HTR-8/SVneo (cell line): ENCODE measurements around the gene LTF.
"Not testable (repeated sequence)": the region's sequence is repeated elsewhere in the genome, so short reads cannot be mapped to it uniquely, and the experiment has no call there.

ENCODE experiments used
- DNase-seq: peaks from one replicate; pipeline ENCODE4 v3.0.0; 2011; ENCODE audit warnings: low spot score, mixed read lengths; ENCODE audit not compliant: insufficient read length
- FAIRE-seq: peaks from 2 replicates; lab custom pipeline; 2011; peaks lifted over from hg19 to GRCh38; lab: Jason Lieb, UNC

Gene LTF

DNA sequence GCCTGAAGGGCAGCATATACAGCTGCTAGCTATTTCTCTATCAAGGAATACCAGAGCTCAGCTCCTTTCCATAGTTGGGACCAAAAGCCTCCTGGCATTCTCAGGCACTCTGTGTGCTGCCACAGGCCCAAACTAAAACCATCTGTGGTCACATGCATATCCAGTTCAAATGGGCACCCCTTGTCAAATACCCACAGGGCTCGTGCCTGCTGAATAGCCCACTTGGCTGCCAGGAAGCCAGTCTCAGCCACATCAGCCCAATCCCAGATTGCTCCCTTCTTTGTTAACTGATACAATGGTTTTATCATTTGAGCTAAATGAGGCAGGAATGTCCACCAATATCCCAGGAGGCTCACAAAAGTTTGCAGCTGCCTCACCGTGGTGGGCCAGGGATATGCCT is 43.8 kb downstream of the LTF start:
- FAIRE-seq = no peak
- no peak for DNase-seq

DNA sequence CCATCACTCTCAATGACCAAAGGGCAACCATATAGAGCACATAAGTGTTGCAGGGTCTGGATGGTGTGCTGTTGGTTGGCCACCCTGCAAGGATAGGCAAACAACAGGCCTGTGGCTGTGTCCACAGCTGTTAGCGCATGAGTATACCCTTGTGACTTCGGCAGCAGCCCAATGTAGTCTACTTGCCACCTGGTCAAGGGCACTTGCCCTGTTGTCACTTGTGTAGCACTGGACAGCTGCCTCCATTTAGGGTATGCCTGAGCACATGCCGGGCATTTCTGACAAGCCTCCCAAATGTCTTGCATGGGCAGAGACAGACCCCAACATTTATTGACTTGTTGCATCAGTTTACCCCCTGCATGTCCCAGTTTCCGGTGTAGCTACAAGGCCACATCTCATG is 44.9 kb downstream of the LTF start:
- FAIRE-seq (no peak), DNase-seq (no peak)

DNA sequence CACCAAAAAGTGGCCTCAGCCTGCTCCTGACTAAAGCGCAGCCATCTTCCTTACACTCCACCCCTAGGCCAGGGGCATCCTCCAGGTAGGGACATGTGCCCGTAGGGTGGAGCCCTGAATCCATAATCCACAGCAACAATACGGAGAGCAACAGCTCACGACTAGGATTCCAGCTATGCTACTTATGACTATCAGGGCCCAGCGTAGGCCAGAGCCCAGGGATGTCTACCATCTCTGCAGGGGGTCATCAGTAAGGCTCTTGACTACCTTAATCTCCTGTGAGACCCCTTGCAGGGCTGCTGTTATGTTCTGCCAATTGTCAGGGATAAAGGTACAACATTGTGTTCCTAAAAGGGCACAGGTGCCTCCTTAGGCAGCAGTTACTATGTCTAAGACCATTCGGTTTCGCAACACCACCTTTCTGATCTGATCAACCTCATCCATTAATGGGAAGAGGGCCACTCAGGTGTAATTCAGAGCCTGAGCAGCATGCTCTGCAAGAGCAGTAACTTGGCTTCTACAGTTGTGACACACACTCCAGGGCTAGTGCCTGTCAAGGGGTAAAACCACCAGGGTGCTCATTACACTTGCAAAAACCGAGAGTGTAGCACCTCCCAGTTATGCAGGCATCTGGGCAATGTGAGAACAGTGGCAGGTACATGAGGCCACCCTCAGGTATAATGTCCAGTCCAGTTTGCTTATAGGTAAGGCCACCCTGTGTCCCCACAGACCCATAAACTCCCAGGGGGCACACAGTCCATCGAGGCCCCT is 46.7 kb downstream of the LTF start:
- DNase-seq (no peak), FAIRE-seq (no peak)

DNA sequence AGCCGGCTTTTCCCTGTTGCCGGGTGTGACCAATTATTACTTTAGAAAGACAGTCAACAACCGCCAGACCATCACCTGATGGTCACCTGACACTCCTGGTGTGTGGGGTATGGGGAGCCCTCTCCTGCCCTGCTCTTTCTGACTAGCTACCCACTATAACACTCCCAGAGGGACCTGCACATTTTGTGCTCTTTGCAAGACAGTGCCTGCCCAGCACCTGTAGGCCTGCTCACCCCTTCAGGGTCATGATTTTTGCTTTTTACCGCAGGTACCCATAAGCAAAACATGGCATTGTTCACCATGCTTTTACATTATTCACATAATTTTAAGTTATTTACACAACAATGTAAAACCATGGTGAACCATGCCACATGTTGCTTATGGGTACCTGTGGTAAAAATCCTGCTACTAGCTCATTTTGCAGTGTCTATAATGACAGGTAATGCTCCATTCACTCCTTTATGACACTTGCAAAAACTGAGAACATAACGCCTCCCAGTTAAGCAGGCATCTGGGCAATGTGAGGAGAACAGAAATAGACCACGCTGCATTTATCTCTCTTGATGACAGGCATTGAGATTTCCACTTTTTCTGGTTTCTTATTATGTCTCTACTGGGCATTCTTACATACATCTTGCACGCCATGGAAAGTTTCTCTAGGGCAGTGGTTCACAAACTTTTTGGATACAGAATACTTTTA is 47.7 kb downstream of the LTF start:
- no peak for DNase-seq
- FAIRE-seq = no peak

DNA sequence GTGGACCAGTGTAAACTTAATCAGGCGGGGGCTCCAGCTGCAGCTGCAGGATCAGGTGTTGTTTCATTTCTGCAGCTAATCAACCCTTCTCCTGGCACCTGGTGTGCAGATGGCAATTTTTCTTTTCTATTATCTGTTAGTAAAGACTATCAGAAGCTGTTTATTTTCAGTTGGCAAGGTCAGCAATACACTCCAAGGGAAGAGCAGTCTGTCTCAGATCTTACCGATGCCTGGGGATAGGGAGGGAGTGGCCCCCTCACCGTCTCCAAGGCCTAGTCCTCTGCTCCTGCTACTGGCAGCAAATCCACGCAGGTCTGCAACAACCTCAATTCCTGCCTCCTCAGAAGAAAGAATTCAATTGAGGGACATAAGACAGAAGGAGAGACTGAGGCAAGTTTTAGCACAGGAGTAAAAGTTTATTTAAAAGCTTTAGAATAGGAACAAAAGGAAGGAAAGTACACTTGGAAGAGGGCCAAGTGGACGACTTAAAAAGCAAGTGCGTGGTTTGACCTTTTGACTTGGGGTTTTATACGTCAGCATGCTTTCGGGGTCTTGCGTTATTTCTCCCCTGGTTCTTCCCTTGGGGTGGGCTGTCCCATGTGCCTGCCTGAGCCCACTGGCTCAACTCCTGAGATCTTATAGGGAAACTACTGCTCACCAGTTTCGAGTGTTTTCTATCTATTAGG is 48.4 kb downstream of the LTF start:
- no peak for FAIRE-seq
- DNase-seq = no peak

DNA sequence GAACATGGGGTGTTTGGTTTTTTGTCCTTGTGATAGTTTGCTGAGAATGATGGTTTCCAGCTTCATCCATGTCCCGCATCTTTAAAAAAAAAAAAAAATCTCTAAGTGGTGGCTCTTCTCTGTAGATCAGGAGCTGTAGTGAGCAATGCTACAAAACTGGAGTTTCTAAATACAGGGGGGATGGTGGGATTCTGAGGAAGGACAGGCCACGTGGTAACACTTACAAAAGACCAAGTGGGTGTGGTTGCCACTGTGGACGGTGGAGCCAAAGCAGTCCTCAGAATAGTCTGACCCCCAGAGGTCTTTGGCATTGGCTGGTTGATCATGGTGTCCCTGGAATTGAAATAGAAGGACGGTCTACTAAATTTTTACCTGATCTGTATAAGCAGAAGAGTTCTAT is 50.0 kb downstream of the LTF start:
- FAIRE-seq = no peak
- no peak for DNase-seq

DNA sequence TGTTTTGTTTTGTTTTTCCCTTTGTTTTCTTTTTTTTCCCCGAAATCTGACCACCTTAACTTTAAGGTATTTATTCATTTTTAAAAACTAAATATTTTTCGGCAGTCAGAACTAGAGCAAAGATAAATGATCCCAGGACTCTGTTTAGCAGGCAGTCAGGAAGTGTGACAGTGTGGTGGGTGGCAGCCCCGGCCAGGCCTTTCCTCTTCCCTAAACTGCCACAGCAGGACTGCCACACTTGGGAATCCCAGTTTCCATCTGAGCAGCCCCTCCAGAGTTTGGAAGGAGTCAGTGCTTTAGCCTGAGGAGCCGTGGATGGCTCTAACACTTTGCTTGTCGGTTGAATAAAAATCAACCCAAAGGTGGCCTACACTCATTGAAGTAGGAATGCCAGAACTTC is 50.8 kb downstream of the LTF start:
- DNase-seq = no peak
- no peak for FAIRE-seq

DNA sequence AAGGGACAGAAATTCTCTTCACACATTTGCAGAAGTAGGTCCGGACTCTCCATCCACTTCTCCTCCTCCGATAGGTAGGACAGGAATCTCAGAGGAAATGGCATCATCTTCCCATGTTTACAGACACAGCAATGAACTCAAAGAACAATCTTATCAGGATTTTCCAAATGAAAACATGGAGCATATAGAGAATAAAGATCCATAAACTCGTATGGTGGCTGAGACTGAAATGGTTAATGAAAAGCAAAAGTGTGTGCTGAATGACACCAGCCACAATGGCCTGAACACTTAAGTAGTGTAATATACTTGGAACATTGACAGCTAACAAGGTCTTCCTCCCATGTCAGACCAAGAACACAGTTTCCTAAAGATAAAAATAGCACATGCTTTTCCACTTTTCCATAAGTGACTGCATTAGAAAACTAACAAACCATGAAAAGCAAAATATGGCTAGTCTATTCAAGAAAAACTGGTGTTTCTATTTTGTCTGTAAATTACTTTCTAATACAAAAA is 51.9 kb downstream of the LTF start:
- DNase-seq (no peak), FAIRE-seq (no peak)

DNA sequence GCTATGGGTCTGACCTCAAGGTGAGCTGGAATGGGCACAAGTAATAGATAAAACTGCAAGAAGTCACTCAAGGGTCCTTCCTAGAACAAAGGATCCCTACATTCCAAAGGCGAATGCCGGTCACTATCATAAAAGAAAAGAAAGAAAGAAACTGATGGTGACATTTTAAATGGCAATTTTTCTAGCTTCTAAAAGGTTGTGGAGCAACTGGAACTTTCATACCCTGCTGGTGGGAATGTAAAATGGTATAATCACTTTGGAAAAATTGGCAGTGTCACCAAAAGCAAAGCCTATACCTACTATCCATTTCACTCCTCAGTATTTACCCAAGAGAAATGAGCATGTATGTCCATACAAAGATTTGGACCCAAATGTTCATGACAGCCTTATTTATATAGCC is 53.4 kb downstream of the LTF start:
- FAIRE-seq (no peak), DNase-seq (no peak)

DNA sequence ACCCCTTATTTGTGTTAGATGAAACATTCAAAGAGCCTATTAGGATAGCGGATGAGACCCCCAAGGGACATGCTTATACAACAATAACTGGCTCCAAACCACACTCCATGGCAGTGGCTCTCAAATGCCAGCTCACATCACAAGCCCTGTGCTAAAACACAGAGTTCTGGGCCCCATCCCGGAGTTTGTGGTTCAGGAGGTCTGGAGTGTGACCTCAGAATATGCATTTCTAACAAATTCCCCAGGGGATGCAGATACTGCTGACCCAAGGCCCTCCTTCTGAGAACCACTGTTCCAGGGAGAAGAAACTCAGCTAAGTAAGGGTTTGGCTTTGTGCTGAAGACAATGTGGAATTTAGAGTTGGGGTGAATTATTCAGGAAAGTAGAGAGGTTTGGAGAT is 54.0 kb downstream of the LTF start:
- no peak for DNase-seq

DNA sequence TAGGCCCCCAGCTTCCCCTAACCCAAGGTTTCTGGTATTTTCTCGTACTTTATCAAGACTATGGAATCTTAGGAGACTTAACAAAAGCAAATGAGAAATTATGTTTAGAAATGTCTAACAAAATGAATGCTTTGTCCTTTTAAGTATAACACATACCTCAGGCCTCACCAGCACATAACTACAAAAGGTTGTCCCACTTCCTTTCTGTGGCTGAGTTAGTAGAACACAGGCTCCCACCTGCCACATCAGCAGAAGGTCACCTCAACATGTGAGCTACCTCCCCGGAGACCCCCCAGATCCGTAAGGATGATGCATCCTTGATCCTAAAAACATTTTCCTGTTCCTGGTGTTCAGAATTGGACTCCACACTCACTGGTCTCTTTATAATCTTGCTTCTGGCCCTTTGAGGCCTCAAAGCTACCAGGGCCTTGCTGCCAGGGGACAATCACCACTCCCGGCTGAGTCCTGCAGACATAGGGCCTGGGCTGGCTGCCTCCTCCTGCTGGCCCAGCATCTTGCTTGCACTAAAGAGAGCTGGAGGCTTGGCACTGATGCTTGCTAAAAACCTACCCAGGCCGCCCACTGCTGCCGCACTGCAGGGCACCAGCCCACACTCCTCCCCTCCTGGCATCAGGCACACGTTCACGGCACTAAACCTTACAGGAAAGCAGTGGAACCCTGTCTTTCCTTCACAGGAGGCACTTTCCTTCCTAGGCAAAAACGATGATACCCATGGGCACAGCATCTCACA is 54.8 kb downstream of the LTF start:
- FAIRE-seq (no peak), DNase-seq (no peak)

More for the DNA sequence above, 54.0 kb downstream of the LTF start:
- FAIRE-seq = no peak

DNA sequence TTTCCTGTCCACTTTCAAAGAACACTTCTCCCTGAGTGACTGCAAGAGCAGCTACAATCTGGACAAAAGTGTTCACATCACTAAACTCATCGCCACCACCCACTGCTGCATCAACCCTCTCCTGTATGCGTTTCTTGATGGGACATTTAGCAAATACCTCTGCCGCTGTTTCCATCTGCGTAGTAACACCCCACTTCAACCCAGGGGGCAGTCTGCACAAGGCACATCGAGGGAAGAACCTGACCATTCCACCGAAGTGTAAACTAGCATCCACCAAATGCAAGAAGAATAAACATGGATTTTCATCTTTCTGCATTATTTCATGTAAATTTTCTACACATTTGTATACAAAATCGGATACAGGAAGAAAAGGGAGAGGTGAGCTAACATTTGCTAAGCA is 55.9 kb downstream of the LTF start:
- no peak for DNase-seq
- FAIRE-seq = no peak

DNA sequence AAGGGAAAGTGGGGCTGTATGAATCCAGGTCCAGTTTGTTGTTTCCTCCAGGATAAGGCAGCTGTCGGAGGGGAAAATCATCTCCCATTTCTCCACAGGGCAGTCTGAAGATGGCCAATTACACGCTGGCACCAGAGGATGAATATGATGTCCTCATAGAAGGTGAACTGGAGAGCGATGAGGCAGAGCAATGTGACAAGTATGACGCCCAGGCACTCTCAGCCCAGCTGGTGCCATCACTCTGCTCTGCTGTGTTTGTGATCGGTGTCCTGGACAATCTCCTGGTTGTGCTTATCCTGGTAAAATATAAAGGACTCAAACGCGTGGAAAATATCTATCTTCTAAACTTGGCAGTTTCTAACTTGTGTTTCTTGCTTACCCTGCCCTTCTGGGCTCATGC is 56.7 kb downstream of the LTF start:
- FAIRE-seq (no peak), DNase-seq (no peak)

DNA sequence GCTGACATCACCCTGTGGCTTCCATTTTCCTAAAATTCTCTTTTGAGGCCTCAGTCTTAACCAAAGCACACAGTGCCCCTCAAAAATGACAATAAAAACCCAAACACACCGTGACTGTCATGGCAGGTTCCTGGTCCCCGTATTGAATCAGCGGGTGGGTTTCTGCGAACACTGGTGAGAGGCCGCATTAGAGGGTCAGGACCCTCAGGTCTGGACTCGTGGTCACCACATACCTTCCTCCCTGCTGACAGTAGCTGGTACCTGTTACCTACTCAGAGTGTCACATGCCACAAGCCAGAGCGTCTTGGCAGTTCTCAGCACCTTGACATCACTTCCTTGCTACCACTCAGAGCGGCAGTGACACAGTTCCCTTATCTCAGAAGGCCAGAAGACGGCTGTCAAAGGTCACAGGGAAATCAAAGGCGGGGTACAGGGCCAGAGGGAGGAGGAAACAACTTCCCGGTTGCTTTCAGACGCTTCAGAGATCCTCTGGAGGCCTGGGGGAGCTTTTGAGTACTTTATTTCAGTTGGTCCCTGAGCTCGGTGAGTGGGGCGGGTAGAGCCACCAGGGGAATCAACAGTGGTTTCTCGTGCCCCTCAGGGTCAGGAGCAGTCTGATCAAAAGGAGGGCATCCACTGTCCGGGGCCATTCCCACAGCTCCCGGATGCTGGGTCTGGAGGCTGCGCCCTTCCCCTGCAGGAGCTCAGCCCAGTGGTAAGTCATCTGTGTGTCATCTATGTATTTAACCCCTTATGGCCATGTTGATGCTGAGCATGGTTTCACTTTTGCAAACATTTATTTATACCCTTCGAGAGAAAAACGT is 57.7 kb downstream of the LTF start, which contains the start of the genes CCR5AS and CCRL2:
CCR5AS (minus strand) TSS at position 279 of the 824 bp plus-strand sequence.
CCRL2 (plus strand) TSS at position 472 of the 824 bp plus-strand sequence. CDS start 821 bp downstream, outside the sequence.
- DNase-seq (peak; percentile 43), FAIRE-seq (no peak)

DNA sequence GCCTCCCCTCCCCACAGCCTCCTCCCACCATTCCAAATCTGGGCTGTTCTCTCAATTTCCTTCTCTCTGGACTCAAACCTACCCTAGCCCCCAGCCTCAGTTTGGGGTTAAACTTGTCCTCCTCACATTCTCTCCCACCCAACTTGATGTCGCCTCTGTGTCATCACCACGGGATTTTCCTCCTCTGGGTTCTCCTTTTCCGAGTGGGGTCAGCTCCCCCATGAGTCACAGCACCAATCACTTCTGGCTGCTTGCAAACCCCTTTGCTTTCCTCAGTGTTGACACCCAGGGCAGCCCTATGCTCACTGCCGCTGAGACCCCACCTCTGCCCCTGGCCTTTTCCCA is 58.3 kb downstream of the LTF start:
- DNase-seq = no peak

DNA sequence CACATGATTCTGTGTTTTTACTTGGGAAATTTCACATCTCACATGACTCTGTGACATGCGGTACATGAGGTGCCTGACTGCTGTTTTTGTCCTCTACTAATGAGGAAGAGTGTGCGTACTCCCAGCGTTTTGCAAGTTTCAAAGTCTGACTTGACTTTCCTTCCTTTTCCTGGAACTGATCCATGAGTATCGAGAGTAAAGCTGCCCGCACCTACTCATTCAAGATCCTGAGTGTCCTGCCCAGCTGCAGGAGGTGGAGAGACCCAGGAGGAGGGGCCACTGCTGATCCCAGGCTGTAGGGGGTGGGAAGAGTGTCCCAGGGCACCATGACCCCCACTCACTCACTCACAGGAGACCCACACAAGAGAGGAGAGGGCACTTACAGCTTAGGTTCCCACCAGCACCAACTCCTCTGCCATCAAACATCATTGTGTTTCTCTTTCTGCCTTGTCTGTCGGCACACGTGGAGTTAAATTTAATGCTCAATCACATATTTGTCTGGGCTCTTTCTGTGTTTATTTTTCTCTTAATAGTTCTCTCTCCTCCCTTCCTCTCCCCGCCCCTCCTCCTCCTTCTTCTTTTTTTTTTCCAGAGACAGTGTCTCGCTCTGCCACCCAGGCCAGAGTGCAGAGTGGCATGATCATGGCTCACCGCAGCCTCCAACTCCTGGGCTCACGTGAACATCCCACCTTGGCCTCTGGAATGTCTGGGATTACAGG is 59.2 kb downstream of the LTF start:
- DNase-seq = no peak

More for the DNA sequence above, 58.3 kb downstream of the LTF start:
- no peak for FAIRE-seq

DNA sequence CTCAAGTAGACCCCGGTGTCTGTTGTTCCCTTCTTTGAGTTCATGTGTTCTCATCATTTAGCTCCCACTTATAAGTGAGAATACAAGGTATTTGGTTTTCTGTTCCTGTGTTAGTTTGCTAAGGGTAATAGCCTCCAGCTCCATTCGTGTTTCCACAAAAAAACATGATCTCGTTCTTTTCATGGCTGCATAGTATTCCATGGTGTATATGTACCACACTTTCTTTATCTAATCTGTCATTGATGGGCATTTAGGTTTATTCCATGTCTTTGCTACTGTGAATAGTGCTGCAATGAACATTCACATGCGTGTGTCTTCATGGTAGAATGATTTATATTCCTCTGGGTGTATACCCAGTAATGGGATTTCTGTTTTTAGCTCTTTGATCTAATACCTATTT is 61.8 kb downstream of the LTF start:
- not testable (repeated sequence) for FAIRE-seq, DNase-seq

More for the DNA sequence above, 59.2 kb downstream of the LTF start:
- no peak for FAIRE-seq

DNA sequence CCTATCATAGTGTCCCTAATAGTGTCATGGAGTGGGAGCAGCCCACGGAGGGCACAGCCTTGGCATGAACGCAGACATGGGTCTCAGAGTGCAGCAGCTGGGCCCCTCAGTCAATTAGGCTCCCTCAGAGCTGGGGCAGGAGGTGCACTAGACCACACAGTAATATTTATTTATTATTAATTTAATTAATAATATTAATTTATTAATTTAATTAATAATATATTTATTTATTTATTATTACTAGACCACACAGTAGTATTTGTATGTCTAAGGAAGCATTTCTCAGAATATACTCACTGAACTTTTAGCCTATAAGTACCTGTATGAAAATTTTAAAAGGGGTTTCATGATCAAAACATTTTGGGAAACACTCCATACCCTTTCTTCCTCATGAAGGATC is 63.1 kb downstream of the LTF start:
- DNase-seq (no peak), FAIRE-seq (no peak)

DNA sequence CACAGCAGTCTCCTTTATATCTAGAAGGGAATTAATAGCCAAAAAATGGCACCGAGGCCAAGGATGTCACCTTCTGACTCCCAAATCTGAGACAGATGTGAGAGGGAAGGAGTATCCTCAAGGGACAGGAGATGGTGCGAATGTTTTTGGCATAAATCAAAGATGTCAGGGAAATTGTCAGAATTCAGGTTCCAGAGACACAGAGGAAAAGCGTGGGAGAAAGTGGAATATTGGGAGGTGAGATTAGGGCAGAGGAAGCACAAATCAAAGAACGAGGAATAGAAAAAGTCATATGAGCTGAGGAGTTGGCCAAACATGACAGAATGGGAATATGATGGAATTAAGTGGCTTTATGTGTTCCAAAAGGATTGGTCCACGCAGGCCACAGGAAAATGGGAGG is 63.9 kb downstream of the LTF start:
- no peak for DNase-seq
- no peak for FAIRE-seq
